GM19395 (cell line): Measurements from ENCODE around the gene KCNJ5.
A peak's percentile ranks its signal among the peaks of the same experiment; 100 is the strongest.

Source experiments
- ATAC-seq: cut with Tn5 transposase; IDR thresholded peaks from one replicate; pipeline ENCODE4 v1.9.1; 2021; ENCODE audit warnings: mild to moderate bottlenecking, moderate library complexity; ENCODE audit not compliant: unreplicated experiment

Gene KCNJ5

DNA sequence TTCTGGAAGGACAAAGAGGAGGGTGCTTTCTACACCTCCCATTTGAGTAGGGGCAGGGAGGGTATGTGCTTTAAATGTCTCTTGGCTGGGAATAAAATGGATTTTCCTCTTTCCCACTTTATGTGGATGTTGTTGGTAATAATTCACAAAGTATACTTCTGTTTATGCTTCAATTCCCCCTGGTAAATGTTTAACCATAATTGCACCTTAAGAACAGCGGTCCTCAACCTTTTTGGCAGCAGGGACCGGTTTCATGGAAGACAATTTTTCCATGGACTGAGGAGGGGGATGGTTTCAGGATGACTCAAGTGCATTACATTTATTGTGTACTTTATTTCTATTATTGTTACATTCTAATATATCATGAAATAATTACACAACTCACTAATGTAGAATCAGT is 55.5 kb downstream of the KCNJ5 start:
- no peak for ATAC-seq

DNA sequence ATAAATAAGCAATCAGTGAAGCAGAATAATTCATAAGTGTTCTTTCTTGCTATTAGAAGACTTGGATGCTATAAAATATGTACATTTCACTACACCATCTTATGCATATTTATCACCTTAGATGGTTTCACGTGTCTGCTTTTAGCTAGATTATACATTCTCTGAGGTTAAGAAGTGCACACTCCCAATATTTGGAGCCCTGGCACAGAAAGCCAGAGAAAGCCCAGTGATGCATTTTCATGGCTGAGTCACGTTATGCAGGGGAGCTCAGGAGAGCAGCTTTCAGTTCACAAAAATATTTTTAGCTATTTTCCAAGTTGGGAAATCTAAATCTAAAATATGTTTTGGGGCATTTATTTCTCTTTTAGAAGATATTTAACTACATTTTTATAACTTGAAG is 56.6 kb downstream of the KCNJ5 start:
- ATAC-seq = no peak

DNA sequence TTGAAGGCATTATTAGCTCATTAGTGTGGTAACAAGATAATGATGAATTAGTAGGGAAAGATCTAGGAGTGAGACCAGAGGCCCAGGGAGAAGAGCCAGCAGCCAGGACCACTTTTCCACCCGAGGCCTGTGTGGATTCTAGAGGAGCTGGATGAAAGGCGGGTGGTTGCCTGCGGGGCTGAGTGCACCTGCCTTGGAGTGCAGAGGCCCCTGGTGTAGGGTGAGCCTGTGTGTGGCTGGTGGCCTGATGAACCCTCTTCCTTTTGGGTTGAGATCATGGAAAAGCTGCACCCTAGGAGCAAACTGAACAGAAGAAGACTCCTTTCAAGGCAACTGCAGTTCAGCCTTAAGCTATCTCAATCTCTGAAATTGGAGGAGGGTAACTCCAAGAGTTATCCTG is 57.4 kb downstream of the KCNJ5 start:
- ATAC-seq = no peak

DNA sequence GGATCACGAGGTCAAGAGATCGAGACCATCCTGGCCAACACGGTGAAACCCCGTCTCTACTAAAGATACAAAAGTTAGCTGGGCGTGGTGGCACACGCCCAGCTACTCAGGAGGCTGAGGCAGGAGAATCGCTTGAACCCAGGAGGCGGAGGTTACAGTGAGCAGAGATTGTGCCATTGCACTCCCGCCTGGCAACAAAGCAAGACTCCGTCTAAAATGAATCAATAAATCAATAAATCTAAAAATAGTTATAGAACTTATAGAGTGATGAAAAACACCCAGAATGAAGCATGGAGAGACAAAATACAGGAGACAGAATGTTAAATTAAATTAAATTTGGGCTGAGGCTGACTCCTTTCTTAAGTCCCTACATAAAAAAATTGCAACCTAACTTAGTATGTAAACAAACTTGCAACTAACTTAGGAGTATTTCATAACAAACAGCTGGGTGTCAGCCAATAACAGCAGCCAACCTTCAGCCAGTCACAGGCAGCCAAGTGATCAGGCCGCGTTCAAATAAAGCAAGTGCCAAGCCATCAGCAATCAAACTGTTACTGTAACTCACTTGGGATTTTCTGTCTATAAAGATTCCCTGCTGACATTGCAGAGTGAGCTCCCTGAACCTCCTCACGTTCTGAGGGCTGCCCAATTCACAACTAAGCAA is 58.8 kb downstream of the KCNJ5 start:
- no peak for ATAC-seq

DNA sequence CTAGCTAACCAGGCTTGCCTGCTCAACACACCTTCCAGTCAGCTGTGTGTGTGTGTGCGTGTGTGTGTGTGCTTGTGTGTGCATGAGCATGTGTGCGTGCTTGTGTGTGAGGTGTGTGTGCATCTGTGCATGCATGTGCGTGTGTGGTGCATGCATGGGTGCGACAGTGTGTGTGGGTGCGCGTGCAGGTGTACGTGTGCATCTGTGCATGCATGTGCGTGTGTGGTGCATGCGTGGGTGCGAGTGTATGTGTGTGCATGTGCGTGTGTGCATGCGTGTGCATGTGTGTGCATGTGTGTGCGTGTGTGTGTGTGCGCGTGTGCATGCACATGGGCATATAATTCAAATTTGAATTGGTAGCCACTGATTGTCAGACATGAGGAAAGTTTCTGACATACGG is 62.0 kb downstream of the KCNJ5 start:
- no peak for ATAC-seq

DNA sequence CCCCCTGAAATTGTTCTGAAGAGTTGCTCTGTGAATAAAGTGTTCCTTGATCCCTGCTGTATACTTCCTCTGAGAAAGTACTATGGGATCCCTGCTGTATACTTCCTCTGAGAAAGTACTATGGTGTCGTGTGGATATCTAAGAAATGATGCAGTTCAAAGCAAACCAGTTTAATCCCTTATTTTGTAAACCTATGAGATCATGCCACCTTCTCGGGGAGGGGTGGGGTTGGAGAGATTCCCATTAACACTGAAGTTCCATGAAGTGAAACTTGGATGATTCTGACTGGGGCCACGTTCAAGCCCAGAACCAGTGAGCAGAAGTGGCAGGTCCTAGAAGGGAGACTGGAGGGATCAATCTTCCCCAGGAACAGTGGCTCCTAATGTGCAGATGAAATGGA is 64.5 kb downstream of the KCNJ5 start:
- ATAC-seq = no peak

DNA sequence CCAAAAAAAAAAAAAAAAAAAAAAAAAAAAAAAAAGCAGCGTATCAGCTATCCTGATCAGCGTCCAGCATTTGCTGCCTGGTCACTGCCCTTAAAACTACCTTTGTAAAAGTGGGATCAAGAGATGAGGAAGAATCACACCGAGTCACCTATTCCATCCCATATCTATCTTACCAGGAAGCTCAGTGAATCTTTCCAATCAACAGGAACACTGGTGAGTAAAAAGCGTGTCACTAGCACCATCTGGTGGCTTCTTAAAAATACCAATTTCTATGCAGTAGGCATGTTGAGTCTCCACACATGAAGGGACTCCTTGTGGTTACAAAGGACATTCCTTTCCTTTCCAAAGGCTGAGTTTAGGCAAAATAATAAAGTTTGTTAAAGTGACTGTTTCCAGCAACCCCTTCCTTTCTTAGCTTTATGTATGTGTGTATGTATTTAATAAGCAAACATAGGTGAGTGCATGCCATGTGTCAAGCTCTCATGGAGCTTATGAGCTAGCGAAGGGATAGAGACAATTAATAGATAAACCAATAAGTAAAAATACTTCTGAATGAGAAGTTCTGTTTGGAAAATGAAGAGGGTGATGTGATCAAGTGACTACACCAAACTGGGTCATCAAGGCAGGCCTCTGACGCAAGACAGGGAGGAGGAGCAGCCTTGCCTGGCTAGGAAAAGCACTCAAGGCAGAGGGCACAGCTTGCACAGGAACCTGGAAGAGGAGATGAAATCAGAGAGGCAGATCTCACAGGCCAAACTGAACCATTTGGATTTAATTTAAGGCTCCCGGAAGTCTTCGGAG is 65.4 kb downstream of the KCNJ5 start:
- peak; percentile 79 for ATAC-seq

DNA sequence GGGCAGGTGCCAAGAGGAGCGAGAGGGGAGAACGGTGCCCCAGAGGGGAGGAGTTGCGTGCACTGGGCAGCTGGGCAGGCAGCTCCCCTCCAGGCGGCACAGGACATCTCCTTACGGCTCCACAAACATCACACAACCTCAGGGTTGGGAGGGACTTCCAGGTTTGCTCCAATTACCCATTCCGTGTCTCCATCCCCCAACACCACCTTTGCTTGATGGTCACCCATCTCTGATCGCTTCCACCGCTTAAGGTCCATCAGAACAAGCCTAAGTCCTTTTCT is 66.0 kb downstream of the KCNJ5 start:
- ATAC-seq = no peak

DNA sequence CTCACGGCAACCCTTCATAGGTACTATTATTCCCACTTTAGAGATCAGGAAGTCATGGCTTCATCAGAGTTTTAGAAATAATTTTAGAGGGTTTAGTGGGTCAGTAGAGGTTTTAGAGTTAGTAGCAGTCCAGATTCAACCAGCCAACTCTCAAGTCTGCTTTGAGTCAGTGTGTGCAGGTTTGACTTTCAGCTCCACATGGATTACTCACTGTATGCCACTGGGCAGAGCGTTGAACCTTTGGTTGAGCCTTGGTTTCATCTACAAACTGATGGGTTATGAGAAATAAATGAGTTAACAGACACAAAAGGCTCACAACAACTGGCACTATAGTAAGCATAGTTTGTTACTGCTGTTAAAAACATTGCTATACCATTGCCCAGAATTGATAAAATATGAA is 70.5 kb downstream of the KCNJ5 start:
- ATAC-seq = no peak

DNA sequence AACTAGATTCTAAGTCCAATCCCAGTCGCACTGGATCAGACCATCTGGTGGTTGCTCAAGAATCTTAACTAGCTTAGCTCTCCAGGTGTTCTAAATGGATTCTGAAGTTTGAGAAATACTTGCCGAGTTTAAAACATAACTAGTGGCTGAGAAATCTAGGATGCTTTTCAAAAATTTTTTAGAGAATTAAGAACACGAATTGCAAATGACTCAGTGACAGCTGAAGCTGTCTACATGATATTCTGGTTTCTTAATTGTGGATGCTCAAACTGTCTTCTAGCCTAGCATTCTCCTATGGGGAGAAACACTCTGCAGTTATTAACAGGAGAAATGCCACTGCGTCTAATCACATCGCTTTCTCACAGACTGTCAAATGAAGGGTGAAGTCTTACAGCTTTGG is 71.7 kb downstream of the KCNJ5 start:
- ATAC-seq = no peak

DNA sequence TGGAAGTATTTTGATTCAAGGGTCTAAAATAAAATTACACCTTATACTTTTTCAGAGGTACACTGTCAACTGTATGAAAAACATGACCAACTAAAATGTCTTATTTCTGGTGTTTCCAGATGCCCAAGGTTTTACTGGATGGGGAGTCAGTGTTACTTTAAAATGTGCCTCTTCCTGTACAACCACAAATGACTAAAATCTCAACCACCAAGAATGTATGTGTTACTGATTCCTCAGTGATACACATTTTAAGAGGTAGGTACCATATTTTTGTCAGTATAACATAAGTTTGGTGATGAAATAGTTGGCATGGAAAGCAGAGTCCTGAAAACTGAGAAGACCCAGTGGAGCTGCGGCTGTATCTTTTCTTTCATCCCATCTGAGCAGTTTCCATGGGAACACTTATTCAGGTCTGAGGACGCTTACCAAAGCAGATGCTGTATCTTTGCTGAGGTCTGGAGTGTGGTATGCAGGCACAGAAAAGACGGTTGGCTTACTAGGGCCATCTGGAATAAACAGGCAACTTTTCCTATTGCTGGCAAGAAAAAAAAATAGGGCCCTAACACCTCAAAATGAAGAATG is 72.7 kb downstream of the KCNJ5 start:
- ATAC-seq = no peak

DNA sequence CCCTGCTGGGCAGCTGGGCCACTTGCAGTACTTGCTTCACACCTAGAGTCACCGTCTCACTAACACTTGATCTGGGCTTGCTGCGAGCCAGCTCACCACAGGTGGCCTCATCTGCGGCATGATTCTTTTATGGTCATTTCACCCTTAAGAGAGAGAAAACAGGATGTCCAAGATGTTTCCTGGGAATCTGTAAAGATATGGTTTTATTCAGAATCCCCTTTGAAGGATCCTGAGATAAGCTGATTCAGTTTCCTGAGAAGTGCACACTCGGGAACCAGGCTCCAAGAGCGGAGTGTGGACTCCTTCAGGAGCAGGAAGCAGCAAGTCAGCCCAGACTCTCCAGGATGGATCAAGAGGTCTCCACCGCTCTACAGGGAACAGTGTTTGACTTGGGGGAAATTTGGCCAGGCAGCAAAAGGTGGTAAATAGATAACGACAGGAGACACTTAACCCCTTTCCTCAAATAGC is 73.3 kb downstream of the KCNJ5 start:
- ATAC-seq = no peak

DNA sequence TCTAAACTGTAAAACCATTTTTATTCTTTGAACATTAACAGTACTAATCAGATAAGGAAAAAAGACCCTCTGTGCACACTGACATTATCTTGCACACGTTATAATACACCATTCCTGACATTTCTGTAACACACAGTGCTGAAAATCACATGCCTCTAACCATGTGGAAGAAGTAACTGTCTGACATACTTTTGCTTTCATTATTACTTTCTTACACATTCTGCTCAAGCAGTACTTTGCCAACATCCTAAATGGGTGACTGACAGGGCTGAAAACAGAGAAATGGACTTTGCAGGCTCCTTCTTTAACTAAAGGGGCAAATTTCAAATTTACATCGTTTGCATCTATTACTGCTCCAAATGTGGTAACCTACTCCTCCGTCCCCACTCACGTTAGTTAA is 74.3 kb downstream of the KCNJ5 start:
- peak; percentile 98 for ATAC-seq

DNA sequence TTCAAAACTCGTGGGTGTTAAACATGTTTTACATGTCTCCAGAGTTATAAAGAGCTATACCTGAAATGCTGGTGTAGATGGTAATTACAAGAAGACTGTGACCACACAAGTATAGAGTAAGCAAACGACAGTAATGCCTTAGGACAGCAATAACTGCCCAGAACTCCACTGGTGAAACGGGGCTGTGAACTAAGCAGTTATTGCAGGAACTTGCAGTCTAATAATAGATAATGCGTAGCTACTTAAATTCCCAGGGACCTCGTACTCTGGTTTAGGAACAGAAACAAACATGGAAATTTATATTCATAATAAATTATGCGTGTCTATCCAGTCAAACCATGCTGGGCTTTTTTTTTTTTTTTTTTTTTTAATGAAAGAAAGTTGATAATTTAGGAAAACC is 76.4 kb downstream of the KCNJ5 start:
- ATAC-seq = no peak

DNA sequence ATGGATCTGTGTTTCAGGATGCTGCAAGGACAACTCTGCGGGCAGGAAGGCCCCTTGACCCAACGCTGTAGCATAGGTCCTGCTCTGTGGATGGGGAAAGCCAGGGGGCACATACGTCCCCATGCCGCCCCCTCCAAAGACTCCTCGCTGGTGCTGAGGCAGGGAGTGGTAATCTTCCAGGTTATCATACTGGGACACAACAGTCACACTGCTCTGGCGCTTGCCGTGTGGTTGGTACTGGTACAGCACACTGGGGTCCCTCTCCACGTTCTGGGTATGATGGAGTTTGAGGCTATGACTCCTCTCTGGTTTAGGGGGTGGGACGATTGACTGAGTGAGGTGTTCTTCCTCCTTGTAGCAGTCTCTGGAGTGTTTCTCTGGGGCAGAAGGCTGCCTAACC is 77.8 kb downstream of the KCNJ5 start:
- no peak for ATAC-seq
